GM12872 (cell line): ENCODE results near the gene PEX7.

Experiments
- TF ChIP-seq, protein P1 (sequence below): IDR thresholded peaks from 3 replicates; pipeline ENCODE4 v1.5.1; 2011; ENCODE audit warnings: low read depth, mild to moderate bottlenecking, low read length, moderate library complexity; ENCODE audit not compliant: insufficient read depth

The PEX7 gene

DNA sequence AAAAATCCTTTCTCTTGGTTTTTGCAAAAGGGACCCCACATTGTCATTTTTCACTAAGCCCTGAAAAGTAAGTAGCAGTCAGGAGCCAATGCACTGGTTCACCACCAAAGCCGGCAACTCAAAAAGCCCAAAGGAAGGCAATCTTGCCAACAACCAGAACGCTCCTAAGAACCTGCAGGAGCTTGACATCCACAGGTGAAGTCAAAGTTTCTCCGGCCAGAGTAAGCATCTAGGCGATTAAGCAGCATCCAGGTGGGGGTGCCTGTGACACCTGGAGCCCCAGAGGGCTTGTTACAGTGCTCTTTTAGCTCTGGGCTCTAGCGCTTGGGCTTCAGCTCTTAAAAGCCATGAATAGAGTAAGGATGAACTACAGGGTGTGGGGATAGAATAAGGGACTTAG is 135.8 kb downstream of the PEX7 start:
- TF ChIP-seq, protein P1, sequence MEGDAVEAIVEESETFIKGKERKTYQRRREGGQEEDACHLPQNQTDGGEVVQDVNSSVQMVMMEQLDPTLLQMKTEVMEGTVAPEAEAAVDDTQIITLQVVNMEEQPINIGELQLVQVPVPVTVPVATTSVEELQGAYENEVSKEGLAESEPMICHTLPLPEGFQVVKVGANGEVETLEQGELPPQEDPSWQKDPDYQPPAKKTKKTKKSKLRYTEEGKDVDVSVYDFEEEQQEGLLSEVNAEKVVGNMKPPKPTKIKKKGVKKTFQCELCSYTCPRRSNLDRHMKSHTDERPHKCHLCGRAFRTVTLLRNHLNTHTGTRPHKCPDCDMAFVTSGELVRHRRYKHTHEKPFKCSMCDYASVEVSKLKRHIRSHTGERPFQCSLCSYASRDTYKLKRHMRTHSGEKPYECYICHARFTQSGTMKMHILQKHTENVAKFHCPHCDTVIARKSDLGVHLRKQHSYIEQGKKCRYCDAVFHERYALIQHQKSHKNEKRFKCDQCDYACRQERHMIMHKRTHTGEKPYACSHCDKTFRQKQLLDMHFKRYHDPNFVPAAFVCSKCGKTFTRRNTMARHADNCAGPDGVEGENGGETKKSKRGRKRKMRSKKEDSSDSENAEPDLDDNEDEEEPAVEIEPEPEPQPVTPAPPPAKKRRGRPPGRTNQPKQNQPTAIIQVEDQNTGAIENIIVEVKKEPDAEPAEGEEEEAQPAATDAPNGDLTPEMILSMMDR = no peak

DNA sequence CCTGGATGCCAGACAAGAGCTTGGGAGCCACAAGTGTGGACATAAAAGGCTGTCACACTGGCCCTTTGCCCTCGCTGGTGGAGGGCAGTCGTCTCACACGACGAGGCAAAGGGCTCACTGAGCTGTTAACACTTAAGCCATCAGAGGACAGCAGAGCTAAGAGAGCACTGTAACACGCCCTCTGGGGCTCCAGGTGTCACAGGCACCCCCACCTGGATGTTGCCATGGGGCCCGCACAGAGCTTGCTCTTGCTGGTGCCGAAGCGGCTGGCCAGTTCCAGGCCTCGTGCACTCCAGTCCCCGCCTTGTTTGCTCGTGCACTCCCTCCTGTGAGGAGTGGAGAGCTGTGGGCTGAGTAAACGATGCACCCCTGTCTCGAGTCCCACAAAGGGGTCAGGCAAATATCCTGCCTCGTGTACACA is 137.1 kb downstream of the PEX7 start:
- TF ChIP-seq, protein P1 = no peak

DNA sequence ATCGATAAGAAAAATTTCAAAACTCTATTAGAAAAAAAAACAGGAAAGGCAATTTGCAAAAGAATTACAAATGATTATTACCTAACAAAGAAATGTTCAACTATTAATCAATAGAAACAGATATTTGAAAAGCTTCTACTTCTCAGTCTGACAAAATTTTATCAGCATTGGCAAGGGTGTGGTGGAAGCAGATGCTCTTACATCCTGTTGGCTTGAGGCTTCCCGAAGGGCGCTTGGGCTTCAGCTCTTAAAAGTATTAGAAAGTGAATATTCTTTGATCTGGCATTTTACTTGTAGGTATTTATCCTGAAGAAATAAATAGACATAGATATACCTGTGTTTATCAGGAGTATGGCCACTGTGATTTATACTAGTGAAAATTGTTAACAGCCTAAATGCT is 138.4 kb downstream of the PEX7 start:
- TF ChIP-seq, protein P1 = no peak

DNA sequence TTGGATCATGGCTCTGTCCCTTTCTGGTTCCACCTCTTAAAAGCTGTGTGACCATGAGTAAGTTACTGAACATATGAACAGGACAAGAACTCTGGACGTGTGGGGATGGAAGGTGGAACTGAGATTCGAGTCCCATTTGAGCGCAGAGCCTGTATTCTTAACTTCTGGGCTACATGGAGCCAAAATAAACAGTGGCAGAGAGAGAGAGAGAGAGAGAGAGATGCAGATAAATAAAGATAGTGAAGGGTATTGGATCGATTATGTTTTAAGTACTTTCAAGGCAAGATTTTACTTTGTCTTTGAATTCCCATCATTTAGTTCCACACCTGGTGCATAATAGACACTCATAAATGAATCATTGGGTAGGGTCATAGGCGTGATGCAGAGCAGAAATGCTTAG is 139.5 kb downstream of the PEX7 start:
- TF ChIP-seq, protein P1 = no peak

DNA sequence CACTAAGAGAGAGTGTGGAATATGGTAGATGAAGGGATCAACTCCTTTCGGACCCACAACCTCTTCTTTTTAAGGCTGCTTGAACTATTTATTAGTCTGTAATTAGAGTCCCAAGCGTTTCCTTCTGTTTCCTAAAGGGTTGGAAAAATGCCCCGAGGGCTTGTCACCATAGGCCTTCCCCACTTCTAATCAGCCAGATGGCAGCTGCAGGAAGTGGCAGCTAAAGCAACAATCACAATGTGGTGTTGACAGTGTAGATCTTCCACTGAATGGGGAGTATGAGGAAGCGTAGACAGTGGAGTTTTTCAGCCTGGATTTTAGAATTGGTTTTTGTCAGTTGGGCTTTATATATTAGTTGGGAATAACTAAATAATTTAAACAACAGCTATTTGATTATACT is 140.3 kb downstream of the PEX7 start:
- TF ChIP-seq, protein P1 = no peak

DNA sequence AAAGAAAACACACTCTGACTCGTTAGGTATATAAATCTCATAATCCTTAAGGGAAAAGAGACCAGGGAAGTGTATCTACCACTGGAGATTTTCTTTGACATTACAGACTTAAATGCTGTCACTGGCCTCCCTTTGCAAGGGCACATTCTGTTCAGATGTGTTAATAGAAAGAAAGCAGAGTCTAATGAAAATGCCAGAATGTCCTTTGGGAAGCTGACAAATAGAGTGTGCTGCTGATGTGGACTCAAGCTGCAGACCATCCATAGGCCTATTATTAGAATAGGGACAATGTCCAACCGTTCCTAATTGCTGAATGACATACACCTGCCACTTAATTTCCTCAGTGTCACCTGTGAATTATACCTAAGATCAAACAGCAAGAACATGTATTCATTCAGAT is 140.9 kb downstream of the PEX7 start:
- TF ChIP-seq, protein P1 = no peak
